Stimulated activated memory B cell treated with anti-CD40 and anti-IgM and Interleukin-4, amounts not matched to agents 10 μg/mL and 1 μg/mL and 100 μg/mL, for 72 hours (primary cell): Measurements from ENCODE around the gene EIF1.

Source experiments
- ATAC-seq: fragments of 150-1000 bp; cut with Tn5 transposase; 2 replicates; pipeline ENCODE4 v1.10.0; 2021
- H3K27ac Mint-ChIP-seq: one replicate; pipeline ENCODE4 v1.8.0; 2022; ENCODE audit warnings: mild to moderate bottlenecking, mixed read lengths
- H3K27me3 Mint-ChIP-seq: one replicate; pipeline ENCODE4 v1.8.0; 2022; ENCODE audit warnings: mixed read lengths
- H3K36me3 Mint-ChIP-seq: one replicate; pipeline ENCODE4 v1.8.0; 2022; ENCODE audit warnings: mixed read lengths
- H3K4me1 Mint-ChIP-seq: one replicate; pipeline ENCODE4 v1.8.0; 2022; ENCODE audit warnings: mixed read lengths
- H3K4me3 Mint-ChIP-seq: one replicate; pipeline ENCODE4 v1.8.0; 2022; ENCODE audit warnings: mild to moderate bottlenecking, moderate library complexity, mixed read lengths
- H3K9me3 Mint-ChIP-seq: one replicate; pipeline ENCODE4 v1.8.0; 2022; ENCODE audit warnings: mixed read lengths

EIF1 gene

DNA sequence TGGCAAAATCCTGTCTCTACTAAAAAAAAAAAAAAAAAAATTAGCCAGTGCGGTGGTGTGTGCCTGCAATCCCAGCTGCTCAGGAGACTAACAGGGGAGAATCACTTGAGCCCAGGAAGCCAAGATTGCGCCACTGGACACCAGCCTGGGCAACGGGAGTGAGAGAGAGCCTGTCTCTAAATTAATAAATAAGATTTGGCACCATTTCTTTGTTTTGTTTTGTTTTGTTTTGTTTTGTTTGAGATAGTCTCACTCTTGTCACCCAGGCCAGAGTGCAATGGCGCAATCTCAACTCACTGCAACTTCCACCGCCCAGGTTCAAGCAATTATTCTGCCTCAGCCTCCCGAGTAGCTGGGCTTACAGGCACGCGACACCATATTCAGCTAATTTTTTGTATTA is 14.0 kb downstream of the EIF1 start:
- no peaks in the 10 kb centered on the region for H3K9me3 Mint-ChIP-seq
- peaks cover 19% of the 10 kb centered on the region for H3K27me3 Mint-ChIP-seq
- ATAC-seq = no peak
- no peaks in the 10 kb centered on the region for H3K36me3 Mint-ChIP-seq
- H3K4me3 Mint-ChIP-seq = no peak overlapping the region
- H3K4me1 Mint-ChIP-seq = no peaks in the 10 kb centered on the region
- H3K27ac Mint-ChIP-seq = no peak overlapping the region

DNA sequence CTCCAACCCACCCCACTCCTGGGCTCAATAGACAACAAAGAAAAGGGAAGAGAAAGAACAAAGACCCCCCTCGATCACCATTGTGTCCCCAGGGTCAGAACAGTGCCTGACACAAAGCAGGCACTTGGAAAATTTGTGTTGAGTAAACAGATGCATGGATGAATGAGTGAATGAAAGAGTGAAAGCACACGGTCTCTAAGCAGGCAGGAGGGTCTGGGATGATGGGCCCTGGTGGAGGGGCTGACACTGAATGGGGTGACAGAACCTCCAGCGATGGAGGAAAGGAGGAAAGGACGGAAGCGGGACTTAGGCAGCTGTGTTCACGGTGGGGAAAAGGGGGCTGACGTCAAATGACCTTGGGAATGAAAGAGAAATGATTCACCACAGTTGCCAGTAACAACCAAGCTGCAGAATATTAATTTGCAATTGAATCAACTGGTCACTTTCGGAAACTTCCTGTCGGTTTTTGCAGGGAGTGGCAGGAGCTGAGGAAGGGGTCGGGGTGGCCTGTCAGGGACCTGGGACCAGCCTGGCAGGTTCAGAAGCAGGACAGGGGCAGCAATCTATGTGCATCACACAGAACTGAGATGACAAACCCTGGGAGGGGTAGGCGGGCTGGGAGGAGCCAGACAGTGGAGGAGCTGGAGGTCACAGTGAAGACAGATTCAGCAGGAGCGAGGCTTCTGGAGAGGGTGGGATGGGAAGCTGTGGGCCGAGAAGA is 16.7 kb downstream of the EIF1 start:
- Mint-ChIP-seq H3K27ac (no peak overlapping the region), H3K36me3 (no peaks in the 10 kb centered on the region), H3K4me3 (no peak overlapping the region), H3K27me3 (peaks cover 23% of the 10 kb centered on the region), H3K9me3 (no peaks in the 10 kb centered on the region), H3K4me1 (peaks cover 2% of the 10 kb centered on the region)
- peak; percentile 27 for ATAC-seq

DNA sequence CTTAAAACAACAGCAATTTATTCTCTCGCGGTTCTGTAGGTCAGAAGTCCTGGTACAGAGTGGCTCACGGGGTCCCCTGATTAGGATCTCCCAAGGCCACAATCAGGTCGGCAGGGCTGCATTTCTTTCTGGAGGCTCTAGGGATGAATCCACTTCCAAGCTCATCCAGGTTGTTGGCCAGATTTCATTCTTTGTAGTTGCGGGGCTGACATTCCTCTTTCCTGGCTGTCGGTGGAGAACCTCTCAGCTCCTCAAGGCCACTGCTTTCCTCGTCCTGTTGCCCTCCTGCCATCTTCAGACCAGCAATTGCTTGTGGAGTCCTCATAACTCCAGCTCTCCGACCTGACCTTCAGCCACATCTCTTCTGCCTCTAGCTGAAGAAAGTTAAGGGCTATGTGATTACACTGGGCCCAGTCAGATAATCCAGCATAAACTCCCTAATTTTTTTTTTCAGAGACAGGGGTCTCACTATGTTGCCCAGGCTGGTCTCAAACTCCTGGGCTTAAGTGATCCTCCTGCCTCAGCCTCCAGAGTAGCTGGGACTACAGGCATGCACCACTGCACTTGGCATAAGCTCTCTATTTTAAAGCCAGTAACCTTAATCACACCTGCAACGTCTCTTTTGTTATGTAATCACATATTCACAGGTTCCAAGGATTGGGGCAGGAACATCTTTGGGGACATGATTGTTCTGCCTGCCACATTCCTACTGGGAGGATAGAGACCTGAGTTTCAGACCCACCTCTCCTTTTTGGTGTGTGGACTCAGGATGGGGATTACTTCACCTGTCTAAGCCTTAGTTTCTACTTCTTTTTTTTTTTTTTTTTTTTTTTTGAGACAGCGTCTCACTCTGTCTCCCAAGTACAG is 19.4 kb downstream of the EIF1 start:
- H3K4me1 Mint-ChIP-seq = peaks cover 6% of the 10 kb centered on the region
- H3K27me3 Mint-ChIP-seq = peaks cover 37% of the 10 kb centered on the region
- H3K4me3 Mint-ChIP-seq = no peak overlapping the region
- H3K27ac Mint-ChIP-seq = no peak overlapping the region
- H3K9me3 Mint-ChIP-seq = no peaks in the 10 kb centered on the region
- ATAC-seq = no peak
- no peaks in the 10 kb centered on the region for H3K36me3 Mint-ChIP-seq

DNA sequence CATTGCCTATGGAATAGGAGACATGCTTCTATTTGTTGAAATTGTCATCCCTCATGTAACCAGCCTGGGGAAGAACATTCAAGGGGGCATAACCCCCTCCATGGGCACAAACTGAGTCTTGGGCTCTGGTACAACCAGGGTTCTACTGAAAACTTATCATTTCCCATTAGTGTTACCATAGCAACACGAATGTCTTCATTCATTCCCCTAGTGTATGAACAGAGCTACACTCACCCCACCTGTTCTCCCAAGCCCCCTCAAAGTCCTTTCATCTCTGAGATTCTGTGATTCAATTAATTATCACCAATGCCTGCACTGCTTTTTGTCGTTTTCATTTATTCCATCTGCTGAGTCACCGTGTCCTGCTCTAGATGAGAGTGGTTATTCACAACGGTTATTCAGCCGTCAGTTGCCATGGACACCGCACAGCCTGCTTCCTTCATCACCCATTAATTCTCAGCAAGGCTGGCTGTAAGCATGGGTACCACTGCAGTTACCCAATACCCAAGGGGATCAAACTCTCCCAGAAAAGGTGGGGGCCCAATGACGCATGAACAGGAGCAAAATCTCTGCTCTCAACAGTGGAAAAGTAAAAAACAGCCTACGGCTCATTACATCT is 21.9 kb downstream of the EIF1 start:
- H3K4me3 Mint-ChIP-seq = no peak overlapping the region
- H3K27ac Mint-ChIP-seq = no peak overlapping the region

DNA sequence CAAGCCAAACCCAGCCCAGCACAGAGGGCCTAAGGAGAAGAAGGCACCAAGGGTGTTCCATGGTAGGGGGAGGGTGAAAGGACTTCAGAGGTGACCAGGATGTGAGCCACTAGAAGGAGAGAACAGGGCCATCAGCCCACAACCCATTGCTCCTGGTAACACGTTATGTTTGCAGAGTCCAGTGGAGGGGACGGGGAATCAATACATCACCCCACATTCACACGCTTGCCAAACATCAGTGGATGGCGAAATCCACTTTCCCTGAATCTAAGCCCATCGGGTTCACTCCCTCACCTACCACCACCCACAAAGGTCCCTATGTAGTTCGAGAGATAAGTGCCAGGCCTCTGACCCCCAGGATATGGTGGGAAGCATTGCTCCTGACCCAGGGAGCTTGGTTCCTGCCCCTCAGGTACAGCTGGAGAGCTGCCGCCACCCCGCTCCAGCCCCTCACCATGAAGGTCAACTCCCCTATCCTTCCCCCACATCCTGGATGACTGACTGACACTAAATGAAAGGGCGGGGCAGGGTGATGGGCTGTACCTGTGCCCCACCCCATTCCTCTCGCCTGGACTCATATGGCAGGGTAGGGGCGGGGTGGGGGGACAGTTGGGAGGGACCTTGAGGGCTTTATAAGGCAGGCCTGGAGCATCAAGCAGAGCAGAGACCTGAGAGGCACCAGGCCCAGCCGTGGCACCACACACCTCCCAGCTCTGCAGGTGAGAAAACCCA is 23.1 kb downstream of the EIF1 start, which contains the start of gene GAST:
Gene GAST, plus strand, starts transcription at position 663 of the 732 bp plus-strand sequence. CDS start 3,106 bp downstream, outside the sequence.
- Mint-ChIP-seq H3K9me3 (no peaks in the 10 kb centered on the region), H3K4me1 (peaks cover 6% of the 10 kb centered on the region), H3K27me3 (peaks cover 45% of the 10 kb centered on the region), H3K36me3 (no peaks in the 10 kb centered on the region), H3K4me3 (no peak within 1 kb of the TSS), H3K27ac (no peak within 1 kb of the TSS)
- ATAC-seq = peak; percentile 32

More for the DNA sequence above, 21.9 kb downstream of the EIF1 start:
- Mint-ChIP-seq H3K36me3 (no peaks in the 10 kb centered on the region), H3K27me3 (peaks cover 37% of the 10 kb centered on the region), H3K9me3 (no peaks in the 10 kb centered on the region), H3K4me1 (peaks cover 6% of the 10 kb centered on the region)
- no peak for ATAC-seq

DNA sequence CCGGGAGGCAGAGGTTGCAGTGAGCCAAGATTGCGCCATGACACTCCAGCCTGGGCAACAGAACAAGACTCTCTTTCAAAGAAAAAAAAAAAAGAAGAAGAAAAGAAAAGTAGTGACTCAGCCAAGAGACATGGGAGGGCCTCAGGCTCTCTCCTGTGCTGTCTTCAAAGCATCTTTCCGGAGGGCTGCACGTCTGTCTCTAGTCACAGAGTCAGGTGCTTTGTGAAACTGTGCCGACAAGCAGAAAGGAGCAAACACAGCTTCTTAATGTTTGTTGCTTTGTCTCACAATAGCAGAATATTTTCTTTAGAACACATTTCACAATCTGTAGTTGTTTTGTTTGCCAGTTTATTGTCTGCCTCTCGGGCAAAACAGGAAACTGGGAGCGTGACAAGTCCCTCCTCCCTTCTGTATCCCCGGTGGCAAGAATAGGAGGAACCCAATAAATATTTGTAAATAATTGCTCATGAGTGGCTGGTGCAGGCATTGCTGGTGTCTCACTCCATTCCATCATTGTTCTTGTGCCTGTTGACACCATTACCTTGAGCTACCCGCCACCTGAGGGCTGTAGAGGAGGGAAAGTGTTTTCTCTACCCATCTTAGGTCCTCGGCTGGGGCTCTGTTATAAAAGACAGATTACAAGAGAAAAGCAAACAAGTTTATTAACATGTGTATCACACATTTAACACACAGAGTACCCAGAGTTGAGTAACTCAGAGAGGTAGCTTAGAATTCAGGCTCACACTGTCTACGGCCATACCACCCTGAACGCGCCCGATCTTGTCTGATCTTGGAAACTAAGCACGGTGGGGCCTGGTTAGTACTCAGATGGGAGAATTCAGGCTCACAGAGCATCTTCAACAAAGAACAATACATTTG is 29.0 kb downstream of the EIF1 start:
- Mint-ChIP-seq H3K9me3 (no peaks in the 10 kb centered on the region), H3K4me3 (no peak overlapping the region), H3K27me3 (peaks cover 25% of the 10 kb centered on the region), H3K27ac (peak overlapping the region; percentile 2), H3K36me3 (no peaks in the 10 kb centered on the region), H3K4me1 (peaks cover 6% of the 10 kb centered on the region)
- ATAC-seq = no peak

DNA sequence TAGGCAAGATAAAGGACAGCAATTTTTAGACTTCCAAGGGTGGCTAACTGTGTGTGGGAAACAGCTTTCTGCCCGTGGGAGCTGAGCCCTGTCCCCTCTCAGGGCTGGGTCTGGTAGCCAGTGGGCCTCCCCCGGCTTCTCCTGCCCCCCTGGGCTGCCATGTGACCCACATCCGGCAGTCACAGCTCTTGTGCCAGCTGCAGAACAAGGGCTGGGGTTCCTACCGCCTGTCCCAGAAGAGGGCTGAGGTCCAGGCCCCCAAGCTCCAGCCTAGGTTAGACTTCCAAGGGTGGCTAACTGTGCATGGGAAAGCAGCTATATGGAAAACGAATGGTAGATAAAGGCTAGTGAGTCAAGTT is 29.6 kb downstream of the EIF1 start:
- Mint-ChIP-seq H3K4me1 (peaks cover 6% of the 10 kb centered on the region), H3K27ac (no peak overlapping the region), H3K27me3 (peaks cover 28% of the 10 kb centered on the region), H3K4me3 (no peak overlapping the region), H3K36me3 (no peaks in the 10 kb centered on the region), H3K9me3 (no peaks in the 10 kb centered on the region)
- no peak for ATAC-seq

DNA sequence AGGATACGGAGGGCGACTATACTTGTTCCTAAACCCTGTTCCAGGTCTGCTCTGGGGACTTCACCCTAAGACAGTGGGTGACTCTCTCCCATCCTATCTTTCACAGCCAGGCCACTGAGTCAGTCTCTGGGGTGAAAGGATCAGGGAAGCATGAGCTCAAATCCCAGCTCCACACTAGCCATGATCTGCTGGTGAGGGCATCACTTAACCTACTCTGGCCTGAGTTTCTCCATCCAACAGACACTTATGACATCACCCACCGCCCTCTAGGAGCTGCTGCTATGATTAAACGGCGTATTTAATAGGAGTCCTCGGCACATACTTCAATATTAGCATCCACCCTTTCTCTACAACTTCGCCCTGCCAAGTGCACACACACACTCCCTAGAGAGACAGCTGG is 33.5 kb downstream of the EIF1 start:
- no peak overlapping the region for H3K27ac Mint-ChIP-seq

DNA sequence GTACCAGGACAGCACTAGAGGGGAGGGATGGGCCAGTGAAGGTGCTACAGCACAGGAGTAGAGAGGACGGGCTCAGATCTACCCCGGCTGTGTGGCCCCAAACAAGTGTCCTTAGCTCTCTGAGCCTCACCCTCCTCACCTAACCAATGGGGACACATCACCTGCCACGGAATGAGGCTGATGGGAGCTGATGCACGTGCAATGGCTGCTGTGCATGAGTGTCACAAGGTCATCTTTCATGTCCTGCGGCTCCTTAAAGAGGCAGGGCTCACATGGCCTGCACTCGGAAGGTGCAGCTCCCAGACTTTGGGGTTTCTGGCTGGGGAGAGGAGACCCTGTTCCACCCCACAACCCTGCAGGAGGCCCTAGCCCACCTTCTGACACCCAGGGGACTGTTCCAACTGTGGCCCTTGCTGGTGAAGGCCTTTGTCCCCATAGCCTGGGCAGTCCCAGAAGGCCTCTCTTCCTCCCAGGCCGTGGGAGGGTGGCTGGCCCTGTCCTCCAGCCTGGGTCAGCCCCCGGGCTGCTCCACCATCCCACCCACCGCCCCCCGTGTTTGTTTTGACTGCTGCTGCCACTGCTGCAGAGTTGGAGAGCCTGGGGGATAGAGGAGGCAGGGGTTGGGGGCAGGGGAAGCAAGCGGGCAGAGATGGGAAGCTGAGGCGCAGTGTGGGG is 35.3 kb downstream of the EIF1 start:
- Mint-ChIP-seq H3K27me3 (peaks cover 59% of the 10 kb centered on the region), H3K4me3 (no peak overlapping the region), H3K9me3 (no peaks in the 10 kb centered on the region), H3K27ac (no peak overlapping the region), H3K36me3 (no peaks in the 10 kb centered on the region), H3K4me1 (peaks cover 9% of the 10 kb centered on the region)
- no peak for ATAC-seq

More for the DNA sequence above, 33.5 kb downstream of the EIF1 start:
- ATAC-seq = no peak
- H3K9me3 Mint-ChIP-seq = no peaks in the 10 kb centered on the region
- no peaks in the 10 kb centered on the region for H3K36me3 Mint-ChIP-seq
- peaks cover 43% of the 10 kb centered on the region for H3K27me3 Mint-ChIP-seq
- peaks cover 6% of the 10 kb centered on the region for H3K4me1 Mint-ChIP-seq
- no peak overlapping the region for H3K4me3 Mint-ChIP-seq

DNA sequence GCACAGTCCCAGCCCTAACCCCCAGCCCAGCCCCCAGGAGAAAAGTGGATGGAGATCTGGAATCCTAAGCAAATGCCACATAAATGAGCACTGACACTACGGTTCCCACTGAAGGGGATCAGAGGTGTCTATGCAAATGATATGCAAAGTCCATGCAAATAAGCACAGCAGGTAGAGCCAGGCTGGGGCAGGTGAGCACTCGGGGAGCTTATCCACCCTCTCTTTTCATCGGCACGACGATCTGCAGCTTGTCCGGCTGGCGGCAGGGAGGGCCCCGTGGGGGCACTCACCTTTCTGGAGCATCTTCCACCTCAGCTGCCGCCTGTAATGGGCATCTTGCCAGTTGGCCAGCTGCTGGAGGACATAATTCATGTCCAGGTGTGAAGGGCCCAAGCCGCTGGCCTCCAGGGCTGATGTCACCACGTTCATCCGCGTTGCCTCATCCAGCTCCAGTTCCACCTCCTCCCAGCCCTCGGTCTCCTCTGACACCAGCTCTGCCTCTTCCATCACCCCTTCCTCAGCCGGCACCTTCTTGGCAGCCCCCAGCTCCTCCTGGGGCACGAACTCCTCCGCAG is 35.9 kb downstream of the EIF1 start:
- Mint-ChIP-seq H3K27me3 (peaks cover 61% of the 10 kb centered on the region), H3K27ac (no peak overlapping the region), H3K9me3 (no peaks in the 10 kb centered on the region), H3K4me3 (no peak overlapping the region), H3K4me1 (peaks cover 9% of the 10 kb centered on the region), H3K36me3 (no peaks in the 10 kb centered on the region)
- ATAC-seq = no peak

DNA sequence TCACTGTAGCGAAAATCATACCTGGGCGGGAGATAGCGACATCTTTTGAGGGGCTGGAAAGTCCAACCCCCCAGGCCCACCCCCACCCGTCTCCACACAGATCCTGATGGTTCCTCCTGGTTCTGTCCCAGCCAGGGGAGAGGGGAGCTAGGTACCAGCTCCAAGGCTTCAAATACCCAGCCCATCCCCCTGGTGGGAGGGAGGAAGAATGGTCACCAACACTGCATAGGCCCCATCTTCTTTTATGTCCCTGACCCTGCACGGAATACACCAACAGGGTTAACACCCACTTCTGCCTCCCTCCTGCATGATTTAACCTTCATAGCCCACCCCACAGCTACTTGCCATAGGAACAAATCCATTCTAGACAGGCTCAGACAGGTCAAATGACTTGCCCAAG is 36.4 kb downstream of the EIF1 start:
- H3K27me3 Mint-ChIP-seq = peaks cover 67% of the 10 kb centered on the region
- ATAC-seq = no peak
- H3K4me1 Mint-ChIP-seq = peaks cover 9% of the 10 kb centered on the region
- H3K4me3 Mint-ChIP-seq = no peak overlapping the region
- H3K36me3 Mint-ChIP-seq = no peaks in the 10 kb centered on the region
- H3K27ac Mint-ChIP-seq = no peak overlapping the region
- H3K9me3 Mint-ChIP-seq = no peaks in the 10 kb centered on the region

DNA sequence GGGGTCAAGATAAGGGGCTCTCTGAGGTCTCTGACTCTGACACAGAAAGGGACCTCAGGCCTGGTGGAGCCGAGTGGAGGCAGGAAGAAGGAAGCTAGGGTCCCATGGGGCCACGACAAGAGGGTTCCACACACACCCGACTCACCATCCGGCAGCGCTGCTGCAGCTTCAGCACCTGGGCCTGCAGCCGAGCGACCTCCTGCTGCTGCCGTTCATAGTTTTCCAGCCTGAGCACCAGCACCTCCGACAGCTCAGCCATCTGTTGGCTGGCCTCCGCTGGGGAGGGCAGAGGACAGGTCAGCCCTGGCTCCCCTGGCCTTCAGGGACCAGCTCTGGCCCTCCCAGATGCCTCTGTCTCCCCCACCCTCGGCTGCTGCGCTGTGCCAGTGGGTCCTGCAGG is 39.4 kb downstream of the EIF1 start:
- Mint-ChIP-seq H3K27me3 (peaks cover 73% of the 10 kb centered on the region), H3K9me3 (no peaks in the 10 kb centered on the region), H3K36me3 (no peaks in the 10 kb centered on the region), H3K4me3 (no peak overlapping the region), H3K4me1 (peaks cover 9% of the 10 kb centered on the region), H3K27ac (no peak overlapping the region)
- peak; percentile 22 for ATAC-seq

DNA sequence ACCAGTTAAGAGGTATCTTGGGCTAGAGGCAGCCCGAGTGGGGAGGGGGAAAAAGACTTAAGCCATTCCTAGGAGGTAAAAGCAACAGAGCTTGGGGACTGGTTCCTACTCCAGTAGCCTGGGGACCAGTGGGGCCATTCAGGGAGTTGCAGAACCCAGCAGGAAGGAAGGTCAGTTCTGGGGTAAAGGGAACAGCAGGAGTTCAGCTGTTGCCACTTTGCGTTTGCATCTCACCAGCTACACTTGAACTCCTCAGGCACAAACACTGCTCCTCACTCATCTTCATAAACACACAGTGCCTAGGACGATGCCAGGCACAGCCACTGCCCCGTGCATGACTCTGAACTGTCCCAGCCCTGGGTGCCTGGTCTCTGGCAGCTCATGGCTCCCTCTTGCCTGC is 41.8 kb downstream of the EIF1 start:
- H3K9me3 Mint-ChIP-seq = no peaks in the 10 kb centered on the region
- H3K4me3 Mint-ChIP-seq = no peak overlapping the region
- peaks cover 30% of the 10 kb centered on the region for H3K4me1 Mint-ChIP-seq
- no peak for ATAC-seq
- H3K27me3 Mint-ChIP-seq = peaks cover 74% of the 10 kb centered on the region
- no peaks in the 10 kb centered on the region for H3K36me3 Mint-ChIP-seq
- H3K27ac Mint-ChIP-seq = no peak overlapping the region
